Tibial nerve (tissue), 4 donors: ENCODE data around the gene KCNH5. TPM values are rescaled to one million over a fixed set of nuclear protein-coding genes. Genes with fewer than 3 reads are reported as not detected.

Experiments used
- DNase-seq, 2 donors: peaks; one replicate each; pipeline ENCODE4 v3.0.0-alpha.2; 2019; ENCODE audit warnings: low spot score in 2 of 2
- H3K27ac ChIP-seq, 4 donors: fragments of 200-600 bp; sonication (generic) in 3 of 4; one replicate each; pipeline ENCODE4 v1.5.1; 2017 to 2019; ENCODE audit warnings: mild to moderate bottlenecking in 1 of 4
- H3K27me3 ChIP-seq, 2 donors: fragments of 200-600 bp; sonication (generic) in 1 of 2; one replicate each; pipeline versions ENCODE4 v1.5.1 to v1.6.0; 2017 to 2019
- H3K36me3 ChIP-seq, 3 donors: fragments of 200-600 bp; sonication (generic); one replicate each; pipeline ENCODE4 v1.5.1; 2018 to 2019
- H3K4me1 ChIP-seq, 4 donors: fragments of 200-600 bp; sonication (generic) in 3 of 4; one replicate each; pipeline ENCODE4 v1.5.1; 2017 to 2019
- H3K4me3 ChIP-seq, 4 donors: fragments of 200-600 bp; sonication (generic) in 3 of 4; one replicate each; pipeline ENCODE4 v1.5.1; 2017 to 2019; ENCODE audit warnings: mild to moderate bottlenecking in 1 of 4, moderate library complexity in 1 of 4
- H3K9me3 ChIP-seq, 4 donors: fragments of 200-600 bp; sonication (generic) in 3 of 4; one replicate each; pipeline ENCODE4 v1.5.1; 2017 to 2019
- CTCF ChIP-seq, 5 experiments: fragments of 200-600 bp in 3 of 5; fragments of 450-650 bp in 2 of 5; sonication (generic) in 3 of 5; IDR thresholded peaks; one replicate each; pipeline ENCODE4 v1.5.1; 2016 to 2019; ENCODE audit warnings: antibody characterized with exemption in 5 of 5, mild to moderate bottlenecking in 3 of 5, moderate library complexity in 2 of 5
- EP300 ChIP-seq, 2 donors: sonication (generic); formaldehyde crosslinking; IDR thresholded peaks; one replicate each; pipeline ENCODE4 v1.6.1; 2017; ENCODE audit warnings: antibody characterized with exemption in 2 of 2, mild to moderate bottlenecking in 1 of 2
- POLR2A ChIP-seq, 2 donors: fragments of 450-650 bp; IDR thresholded peaks; one replicate each; pipeline ENCODE4 v1.6.1; 2017; ENCODE audit warnings: antibody characterized with exemption in 2 of 2, mild to moderate bottlenecking in 2 of 2, moderate library complexity in 2 of 2
- WGBS, 2 donors: methylation state at CpG; one replicate each; pipeline ENCODE4 v1.1.5; 2018; 5-methylcytosine and 5-hydroxymethylcytosine counted together
- total RNA-seq, 4 donors: library from RNA; depleted of rRNA; stranded (reverse); fragments of >200 nt; gene quantifications; one replicate each; pipeline ENCODE4 v1.1.0, GENCODE V29; 2016

KCNH5 gene
- total RNA-seq, 4 donors from 2014 or later, result not detected

DNA sequence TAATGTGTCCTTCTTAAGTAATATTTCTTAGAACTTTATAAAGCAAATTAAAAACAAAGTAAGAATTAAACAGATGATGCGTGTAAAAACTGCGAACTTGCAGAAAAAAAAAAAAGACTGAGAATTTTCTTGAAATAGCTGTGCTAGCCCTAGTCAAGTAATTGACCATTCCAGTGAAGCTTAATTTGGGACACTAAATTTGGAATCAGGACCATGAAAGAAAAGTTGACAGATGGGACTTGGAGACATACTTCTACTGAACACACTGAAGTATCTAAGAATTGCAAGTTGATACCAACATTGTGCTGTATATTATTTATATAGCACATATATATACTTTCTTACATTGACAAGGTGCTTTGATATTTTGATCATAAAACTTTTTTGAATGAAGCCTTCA, 386.6 kb downstream of the KCNH5 start:
- H3K4me1 ChIP-seq, result peaks cover 0 to 6% (median 0%) of the 10 kb centered on the region in 4 donors
- H3K36me3 ChIP-seq, result no peaks in the 10 kb centered on the region
- WGBS, 2 donors, result 96 to 98% methylated on average over 2 of the region's 2 CpGs

DNA sequence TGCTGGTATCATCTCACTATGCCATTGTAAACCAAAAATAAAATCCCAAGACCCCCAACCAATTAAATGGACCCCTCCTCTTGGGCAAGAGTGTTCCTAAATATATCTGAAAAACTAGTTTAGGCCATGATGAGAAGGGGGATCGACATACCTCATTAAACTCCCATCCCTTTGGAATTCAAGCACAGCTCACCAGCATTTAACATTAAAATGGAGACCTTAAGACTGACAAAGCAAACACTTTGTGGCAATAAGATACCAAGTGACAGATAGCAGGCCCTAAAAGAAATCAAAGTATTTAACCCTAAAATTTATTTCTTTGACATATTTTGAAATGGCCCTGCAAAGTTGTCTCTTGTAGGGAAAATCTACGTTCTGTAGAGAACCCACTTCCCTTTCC, 387.9 kb downstream of the KCNH5 start:
- Histone ChIP-seq H3K4me3 (no peak overlapping the region), H3K36me3 (no peaks in the 10 kb centered on the region), H3K4me1 (peaks cover 0 to 6% (median 0%) of the 10 kb centered on the region in 4 donors), H3K27ac (no peak overlapping the region), H3K27me3 (no peaks in the 10 kb centered on the region), H3K9me3 (no peaks in the 10 kb centered on the region)
- TF ChIP-seq EP300 (IDR thresholded peaks at IDR 0.05) (no peak), CTCF (IDR thresholded peaks at IDR 0.05) (no peak), POLR2A (IDR thresholded peaks at IDR 0.05) (no peak)
- no peak for DNase-seq
- 74 to 75% methylated on average over 2 of the region's 2 CpGs for WGBS, 2 donors

More for the DNA sequence above, 386.6 kb downstream of the KCNH5 start:
- no peak for DNase-seq
- H3K9me3 ChIP-seq, result no peaks in the 10 kb centered on the region
- no peak overlapping the region for H3K4me3 ChIP-seq
- no peaks in the 10 kb centered on the region for H3K27me3 ChIP-seq
- H3K27ac ChIP-seq, result no peak overlapping the region
- TF ChIP-seq CTCF (IDR thresholded peaks at IDR 0.05), result no peak
- TF ChIP-seq EP300 (IDR thresholded peaks at IDR 0.05), result no peak
- no peak for TF ChIP-seq POLR2A (IDR thresholded peaks at IDR 0.05)

DNA sequence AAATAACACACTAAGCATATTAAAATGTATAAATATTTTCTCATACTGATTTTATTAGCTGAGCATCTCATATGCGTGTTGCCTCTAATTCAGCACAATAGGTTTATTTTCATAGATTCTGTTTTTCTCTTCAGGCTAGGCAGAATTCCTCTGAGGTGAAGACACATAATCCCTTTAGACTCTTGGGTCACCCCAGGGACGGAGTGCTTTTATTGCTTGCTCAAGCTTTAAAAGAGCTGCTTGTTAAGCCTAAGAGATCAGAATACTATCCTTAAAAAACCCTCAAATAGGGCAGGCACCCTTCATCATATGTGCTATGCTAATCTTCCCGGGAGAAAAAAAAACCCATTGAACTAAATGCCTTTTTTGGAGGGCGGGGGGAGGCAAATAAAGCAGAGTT, 390.1 kb downstream of the KCNH5 start:
- no peaks in the 10 kb centered on the region for H3K36me3 ChIP-seq
- H3K4me3 ChIP-seq, result no peak overlapping the region
- TF ChIP-seq POLR2A (IDR thresholded peaks at IDR 0.05) (no peak), CTCF (IDR thresholded peaks at IDR 0.05) (no peak), EP300 (IDR thresholded peaks at IDR 0.05) (no peak)
- H3K27ac ChIP-seq, result no peak overlapping the region
- H3K27me3 ChIP-seq, result no peaks in the 10 kb centered on the region
- H3K4me1 ChIP-seq, result peaks cover 0 to 6% (median 0%) of the 10 kb centered on the region in 4 donors
- 11 to 26% methylated on average over 4 of the region's 4 CpGs for WGBS, 2 donors
- H3K9me3 ChIP-seq, result no peaks in the 10 kb centered on the region
- no peak for DNase-seq

- no peak for TF ChIP-seq EP300 (IDR thresholded peaks at IDR 0.05)
- no peak for TF ChIP-seq CTCF (IDR thresholded peaks at IDR 0.05)
- no peak for TF ChIP-seq POLR2A (IDR thresholded peaks at IDR 0.05)
- Histone ChIP-seq H3K9me3 (no peaks in the 10 kb centered on the region), H3K27me3 (no peaks in the 10 kb centered on the region), H3K27ac (no peak overlapping the region), H3K4me1 (peaks cover 0 to 6% (median 0%) of the 10 kb centered on the region in 4 donors), H3K4me3 (no peak overlapping the region), H3K36me3 (no peaks in the 10 kb centered on the region)
- no peak for DNase-seq
- WGBS, 2 donors, result 31 to 35% methylated on average over 5 of the region's 5 CpGs
Measured at GRCh38 chr14:62654641-62655040, 390.6 kb downstream of the KCNH5 start.

Other genes with a start within 250 kb of the KCNH5 start
- gene RHOJ, start 159.0 kb upstream of the KCNH5 start, total RNA-seq, result 10 to 100 TPM; 10.0 to 20.7 (median 11.6) TPM